Progenitor cell of endocrine pancreas (in vitro differentiated cells): Measurements from ENCODE around the gene KANTR. TPM values are rescaled to one million over a fixed set of nuclear protein-coding genes. Genes with fewer than 3 reads are reported as not detected.

Experiments
- DNase-seq: peaks from one replicate; pipeline ENCODE4 v3.0.0; 2021; ENCODE audit warnings: low spot score; ENCODE audit not compliant: unreplicated experiment
- H3K27ac Mint-ChIP-seq: 2 replicates; pipeline ENCODE4 v1.8.0; 2021; ENCODE audit warnings: mild to moderate bottlenecking, moderate library complexity, mixed read lengths
- H3K27me3 Mint-ChIP-seq: 2 replicates; pipeline ENCODE4 v1.8.0; 2021; ENCODE audit warnings: mixed read lengths
- H3K36me3 Mint-ChIP-seq: 2 replicates; pipeline ENCODE4 v1.8.0; 2022; ENCODE audit warnings: mixed read lengths; ENCODE audit not compliant: insufficient read depth
- H3K4me1 Mint-ChIP-seq: 2 replicates; pipeline ENCODE4 v1.8.0; 2021; ENCODE audit warnings: low read depth, mixed read lengths
- H3K4me3 Mint-ChIP-seq: 2 replicates; pipeline ENCODE4 v1.8.0; 2021; ENCODE audit warnings: low read depth, mild to moderate bottlenecking, moderate library complexity, mixed read lengths
- H3K9me3 Mint-ChIP-seq: 2 replicates; pipeline ENCODE4 v1.8.0; 2021; ENCODE audit warnings: low read depth, mixed read lengths
- CTCF ChIP-seq: fragments of 200-600 bp; sonication (generic); IDR thresholded peaks from one replicate; pipeline ENCODE4 v1.5.0; 2021; ENCODE audit warnings: antibody characterized with exemption, mild to moderate bottlenecking; ENCODE audit not compliant: unreplicated experiment
- total RNA-seq: library from RNA; stranded (reverse); gene quantifications from 2 replicates; pipeline ENCODE4 v1.2.1, GENCODE V29; 2021

KANTR gene
- total RNA-seq, 1 donor from 2014 or later, result 16.0 TPM

- no peak for DNase-seq
- H3K9me3 Mint-ChIP-seq, result no peaks in the 10 kb centered on the region
- H3K27me3 Mint-ChIP-seq, result no peaks in the 10 kb centered on the region
- H3K27ac Mint-ChIP-seq, result no peak overlapping the region
- TF ChIP-seq CTCF, result no peak
- peaks cover 7% of the 10 kb centered on the region for H3K4me1 Mint-ChIP-seq
- no peaks in the 10 kb centered on the region for H3K36me3 Mint-ChIP-seq
- H3K4me3 Mint-ChIP-seq, result no peak overlapping the region
Measured at GRCh38 chrX:53050841-53051240, 43.1 kb upstream of the KANTR start.

- Mint-ChIP-seq H3K27me3 (no peaks in the 10 kb centered on the region), H3K4me3 (no peak overlapping the region), H3K9me3 (peaks cover 8% of the 10 kb centered on the region), H3K4me1 (no peaks in the 10 kb centered on the region), H3K36me3 (no peaks in the 10 kb centered on the region), H3K27ac (no peak overlapping the region)
- no peak for TF ChIP-seq CTCF
- no peak for DNase-seq
Measured at GRCh38 chrX:53055244-53055849, 38.6 kb upstream of the KANTR start.

- no peak for TF ChIP-seq CTCF
Measured at GRCh38 chrX:53056292-53056691, 37.6 kb upstream of the KANTR start.

GRCh38 chrX:53065104-53065503 lies 28.8 kb upstream of the KANTR start:
- Mint-ChIP-seq H3K27me3 (no peaks in the 10 kb centered on the region), H3K27ac (no peak overlapping the region), H3K36me3 (peaks cover 3% of the 10 kb centered on the region), H3K9me3 (peaks cover 13% of the 10 kb centered on the region), H3K4me1 (no peaks in the 10 kb centered on the region), H3K4me3 (no peak overlapping the region)
- no peak for DNase-seq
- no peak for TF ChIP-seq CTCF

More at GRCh38 chrX:53056292-53056691, 37.6 kb upstream of the KANTR start:
- H3K36me3 Mint-ChIP-seq, result no peaks in the 10 kb centered on the region
- peaks cover 8% of the 10 kb centered on the region for H3K9me3 Mint-ChIP-seq
- no peaks in the 10 kb centered on the region for H3K4me1 Mint-ChIP-seq
- no peak for DNase-seq
- H3K27me3 Mint-ChIP-seq, result no peaks in the 10 kb centered on the region
- no peak overlapping the region for H3K27ac Mint-ChIP-seq
- H3K4me3 Mint-ChIP-seq, result no peak overlapping the region

DNA sequence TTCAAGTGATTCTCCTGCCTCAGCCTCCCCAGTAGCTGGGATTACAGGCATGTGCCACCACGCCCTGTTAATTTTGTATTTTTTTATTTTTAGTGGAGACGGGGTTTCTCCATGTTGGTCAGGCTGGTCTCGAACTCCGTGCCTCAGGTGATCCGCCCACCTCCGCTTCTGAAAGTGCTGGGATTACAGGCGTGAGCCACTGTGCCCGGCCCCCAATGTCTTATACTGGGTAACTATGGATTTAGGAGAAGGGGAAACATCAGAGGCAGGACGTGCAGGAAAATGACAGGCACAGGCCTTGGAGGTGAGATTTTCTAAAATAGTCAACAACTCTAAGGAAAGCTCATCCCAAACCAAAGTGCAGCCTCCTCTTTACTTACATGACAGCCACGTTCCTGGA lies 22.9 kb upstream of the KANTR start:
- DNase-seq, result no peak
- Mint-ChIP-seq H3K27ac (no peak overlapping the region), H3K27me3 (no peaks in the 10 kb centered on the region), H3K36me3 (no peaks in the 10 kb centered on the region), H3K4me1 (peaks cover 12% of the 10 kb centered on the region), H3K4me3 (no peak overlapping the region), H3K9me3 (peaks cover 16% of the 10 kb centered on the region)
- TF ChIP-seq CTCF, result no peak
